H7 (cell line): ENCODE data around the gene PCGF2. TPM values are rescaled to one million over a fixed set of nuclear protein-coding genes. Genes with fewer than 3 reads are reported as not detected.
A peak's percentile ranks its signal among the peaks of the same experiment; 100 is the strongest.

ENCODE experiments used
- DNase-seq: peaks from one replicate; pipeline ENCODE4 v3.0.0; 2012
- H3K27me3 ChIP-seq: 2 replicates; pipeline ENCODE4 v1.6.0; 2011; ENCODE audit warnings: mild to moderate bottlenecking, low read length; ENCODE audit not compliant: control insufficient read depth, insufficient read depth
- H3K36me3 ChIP-seq: replicated peaks from 2 replicates; pipeline ENCODE4 v1.5.1; 2011; ENCODE audit warnings: low read length; ENCODE audit not compliant: control insufficient read depth, insufficient read depth
- H3K4me3 ChIP-seq: 2 replicates; pipeline ENCODE4 v1.5.1; 2011; ENCODE audit warnings: low read depth, mild to moderate bottlenecking, control low read depth, low read length, moderate library complexity; ENCODE audit not compliant: insufficient read depth
- total RNA-seq: library from RNA; depleted of rRNA; stranded (reverse); fragments of >200 nt; shearing (Covaris generic); gene quantifications from 2 replicates; pipeline ENCODE4 v1.2.3, GENCODE V29; 2014

The PCGF2 gene
- total RNA-seq, 1 experiment from 2014 or later = 19.3 TPM

GRCh38 chr17:38746849-38747462 lies 1.2 kb downstream of the PCGF2 start:
- DNase-seq = no peak
- H3K4me3 ChIP-seq = peak overlapping the region; percentile 99
- no peaks in the 10 kb centered on the region; the same call in 1 of the 2 replicates for H3K27me3 ChIP-seq
- no peaks in the 10 kb centered on the region; the same call in 1 of the 2 replicates for H3K36me3 ChIP-seq

- H3K36me3 ChIP-seq = no peaks in the 10 kb centered on the region; the same call in 1 of the 2 replicates
- peak; percentile 42 for DNase-seq
- H3K4me3 ChIP-seq = peak overlapping the region; percentile 99
- no peaks in the 10 kb centered on the region; the same call in 1 of the 2 replicates for H3K27me3 ChIP-seq
Measured at GRCh38 chr17:38746004-38746848, 1.9 kb downstream of the PCGF2 start.

GRCh38 chr17:38745545-38745944 lies 2.6 kb downstream of the PCGF2 start:
- Histone ChIP-seq H3K4me3 (no peak overlapping the region; the same call in 1 of the 2 replicates), H3K36me3 (no peaks in the 10 kb centered on the region; the same call in 1 of the 2 replicates), H3K27me3 (no peaks in the 10 kb centered on the region)
- no peak for DNase-seq

GRCh38 chr17:38743556-38744171 lies 4.5 kb downstream of the PCGF2 start:
- H3K4me3 ChIP-seq = no peak overlapping the region
- peaks cover 11% of the 10 kb centered on the region for H3K36me3 ChIP-seq
- no peaks in the 10 kb centered on the region for H3K27me3 ChIP-seq
- DNase-seq = peak; percentile 86

- peak; percentile 30 for DNase-seq
- H3K27me3 ChIP-seq = no peaks in the 10 kb centered on the region
- peaks cover 19% of the 10 kb centered on the region for H3K36me3 ChIP-seq
- no peak overlapping the region for H3K4me3 ChIP-seq
Measured at GRCh38 chr17:38742411-38743308, 5.5 kb downstream of the PCGF2 start.

GRCh38 chr17:38741921-38742410 lies 6.2 kb downstream of the PCGF2 start:
- no peaks in the 10 kb centered on the region for H3K27me3 ChIP-seq
- DNase-seq = peak; percentile 30
- H3K36me3 ChIP-seq = peaks cover 19% of the 10 kb centered on the region
- no peak overlapping the region for H3K4me3 ChIP-seq

- DNase-seq = no peak
- Histone ChIP-seq H3K36me3 (peaks cover 19% of the 10 kb centered on the region), H3K4me3 (no peak overlapping the region), H3K27me3 (no peaks in the 10 kb centered on the region)
Measured at GRCh38 chr17:38741461-38741860, 6.7 kb downstream of the PCGF2 start.

GRCh38 chr17:38740806-38741205 lies 7.3 kb downstream of the PCGF2 start:
- peaks cover 22% of the 10 kb centered on the region for H3K36me3 ChIP-seq
- no peaks in the 10 kb centered on the region for H3K27me3 ChIP-seq
- DNase-seq = no peak
- no peak overlapping the region for H3K4me3 ChIP-seq

- H3K4me3 ChIP-seq = no peak overlapping the region
- H3K27me3 ChIP-seq = no peaks in the 10 kb centered on the region
- peaks cover 22% of the 10 kb centered on the region for H3K36me3 ChIP-seq
- DNase-seq = no peak
Measured at GRCh38 chr17:38740044-38740443, 8.1 kb downstream of the PCGF2 start.

- no peaks in the 10 kb centered on the region for H3K27me3 ChIP-seq
- DNase-seq = no peak
- peaks cover 24% of the 10 kb centered on the region for H3K36me3 ChIP-seq
- H3K4me3 ChIP-seq = no peak overlapping the region
Measured at GRCh38 chr17:38739305-38739704, 8.8 kb downstream of the PCGF2 start.

- H3K4me3 ChIP-seq = no peak overlapping the region
Measured at GRCh38 chr17:38738686-38739085, 9.4 kb downstream of the PCGF2 start.

GRCh38 chr17:38738007-38738662 lies 10.0 kb downstream of the PCGF2 start:
- peaks cover 26% of the 10 kb centered on the region for H3K36me3 ChIP-seq

More at GRCh38 chr17:38738686-38739085, 9.4 kb downstream of the PCGF2 start:
- Histone ChIP-seq H3K36me3 (peaks cover 26% of the 10 kb centered on the region), H3K27me3 (no peaks in the 10 kb centered on the region)
- peak; percentile 30 for DNase-seq

GRCh38 chr17:38735161-38735997 lies 12.8 kb downstream of the PCGF2 start:
- no peak overlapping the region for H3K4me3 ChIP-seq
- DNase-seq = peak; percentile 97
- peaks cover 26% of the 10 kb centered on the region for H3K36me3 ChIP-seq
- H3K27me3 ChIP-seq = no peaks in the 10 kb centered on the region

More at GRCh38 chr17:38738007-38738662, 10.0 kb downstream of the PCGF2 start:
- no peak overlapping the region for H3K4me3 ChIP-seq
- DNase-seq = no peak
- H3K27me3 ChIP-seq = no peaks in the 10 kb centered on the region
